Right atrium auricular region (tissue), 2 donors: ENCODE results near the gene TRIB2. TPM values are rescaled to one million over a fixed set of nuclear protein-coding genes. Genes with fewer than 3 reads are reported as not detected.

ENCODE experiments used
- DNase-seq: peaks from one replicate; pipeline ENCODE4 v3.0.0-alpha.2; 2019; ENCODE audit warnings: low spot score
- H3K27ac ChIP-seq, 2 donors: fragments of 200-600 bp; sonication (generic); 1 replicate in 1 of 2; 2 replicates in 1 of 2; pipeline ENCODE4 v1.5.1; 2016 to 2019
- H3K27me3 ChIP-seq, 2 donors: fragments of 200-600 bp; sonication (generic); one replicate each; pipeline versions ENCODE4 v1.5.1 to v1.6.0; 2017 to 2019
- H3K36me3 ChIP-seq: fragments of 200-600 bp; sonication (generic); one replicate; pipeline ENCODE4 v1.5.1; 2016
- H3K4me1 ChIP-seq, 2 donors: fragments of 200-600 bp; sonication (generic); one replicate each; pipeline versions ENCODE4 v1.5.1 to v1.6.0; 2017 to 2019
- H3K4me3 ChIP-seq, 2 donors: fragments of 200-600 bp; sonication (generic); 1 replicate in 1 of 2; 2 replicates in 1 of 2; pipeline ENCODE4 v1.5.1; 2017 to 2019; ENCODE audit warnings: mild to moderate bottlenecking in 1 of 2, moderate library complexity in 1 of 2
- H3K9me3 ChIP-seq, 2 donors: fragments of 200-600 bp; sonication (generic); one replicate each; pipeline ENCODE4 v1.5.1; 2019
- CTCF ChIP-seq, 2 donors: fragments of 200-600 bp; sonication (generic); IDR thresholded peaks; one replicate each; pipeline ENCODE4 v1.5.1; 2019; ENCODE audit warnings: antibody characterized with exemption in 2 of 2
- total RNA-seq, 2 donors: library from RNA; depleted of rRNA; stranded (reverse); fragments of >200 nt; gene quantifications; one replicate each; pipeline ENCODE4 v1.1.0, GENCODE V29; 2016

The TRIB2 gene
- total RNA-seq, 2 donors from 2014 or later = 33.5 to 55.7 TPM

GRCh38 chr2:12718711-12719399 is 2.1 kb downstream of the TRIB2 start:
- H3K4me1 ChIP-seq = peaks cover 0 to 58% of the 10 kb centered on the region in 2 donors

GRCh38 chr2:12719400-12720277 is 2.9 kb downstream of the TRIB2 start:
- H3K27me3 ChIP-seq = no peaks in the 10 kb centered on the region
- DNase-seq = no peak
- H3K4me3 ChIP-seq = peak overlapping the region; percentile 72 to 83
- no peaks in the 10 kb centered on the region for H3K9me3 ChIP-seq
- H3K27ac ChIP-seq = peak overlapping the region; percentile 93 to 98
- peaks cover 18% of the 10 kb centered on the region for H3K36me3 ChIP-seq
- peaks cover 0 to 62% of the 10 kb centered on the region in 2 donors for H3K4me1 ChIP-seq
- no peak for TF ChIP-seq CTCF (IDR thresholded peaks at IDR 0.05)

More at GRCh38 chr2:12718711-12719399, 2.1 kb downstream of the TRIB2 start:
- no peak for DNase-seq
- TF ChIP-seq CTCF (IDR thresholded peaks at IDR 0.05) = no peak
- Histone ChIP-seq H3K27me3 (no peaks in the 10 kb centered on the region), H3K36me3 (peaks cover 11% of the 10 kb centered on the region), H3K9me3 (no peaks in the 10 kb centered on the region), H3K27ac (peak overlapping the region; percentile 93 to 98), H3K4me3 (peak overlapping the region; percentile 72 to 83)

- no peak for TF ChIP-seq CTCF (IDR thresholded peaks at IDR 0.05)
Observed at GRCh38 chr2:12720278-12720620, 3.5 kb downstream of the TRIB2 start.

GRCh38 chr2:12720754-12721378 is 4.1 kb downstream of the TRIB2 start:
- H3K27me3 ChIP-seq = no peaks in the 10 kb centered on the region
- peak overlapping the region; percentile 93 to 98 for H3K27ac ChIP-seq
- no peak for DNase-seq
- H3K4me3 ChIP-seq = peak overlapping the region; percentile 72 to 83
- peaks cover 0 to 62% of the 10 kb centered on the region in 2 donors for H3K4me1 ChIP-seq
- no peak for TF ChIP-seq CTCF (IDR thresholded peaks at IDR 0.05)
- peaks cover 31% of the 10 kb centered on the region for H3K36me3 ChIP-seq
- H3K9me3 ChIP-seq = no peaks in the 10 kb centered on the region

More at GRCh38 chr2:12720278-12720620, 3.5 kb downstream of the TRIB2 start:
- peaks cover 25% of the 10 kb centered on the region for H3K36me3 ChIP-seq
- no peaks in the 10 kb centered on the region for H3K27me3 ChIP-seq
- peak overlapping the region; percentile 72 to 83 for H3K4me3 ChIP-seq
- peaks cover 0 to 62% of the 10 kb centered on the region in 2 donors for H3K4me1 ChIP-seq
- peak overlapping the region; percentile 93 to 98 for H3K27ac ChIP-seq
- H3K9me3 ChIP-seq = no peaks in the 10 kb centered on the region
- DNase-seq = no peak

- no peaks in the 10 kb centered on the region for H3K9me3 ChIP-seq
- H3K27ac ChIP-seq = peak overlapping the region; percentile 93 to 98
- no peak for TF ChIP-seq CTCF (IDR thresholded peaks at IDR 0.05)
- DNase-seq = no peak
- peak overlapping the region; percentile 72 to 83 for H3K4me3 ChIP-seq
- peaks cover 40% of the 10 kb centered on the region for H3K36me3 ChIP-seq
- peaks cover 0 to 66% of the 10 kb centered on the region in 2 donors for H3K4me1 ChIP-seq
- no peaks in the 10 kb centered on the region for H3K27me3 ChIP-seq
Observed at GRCh38 chr2:12721566-12722446, 5.1 kb downstream of the TRIB2 start.
